WTC11 (cell line): Measurements from ENCODE around the gene PRPSAP1. TPM values are rescaled to one million over a fixed set of nuclear protein-coding genes. Genes with fewer than 3 reads are reported as not detected.

Experiments
- ATAC-seq: fragments of 200-7000 bp; cut with Tn5 transposase; 2 replicates; pipeline ENCODE4 v1.10.0; 2021; ENCODE audit warnings: mild to moderate bottlenecking, moderate library complexity
- CTCF ChIA-PET: fragments of 300-600 bp; sonication (Branson Sonifier 250); formaldehyde crosslinking; loops from one replicate; lab custom pipeline; 2021; ENCODE audit warnings: antibody characterized with exemption; lab: Charles Lee
- POLR2A ChIA-PET: fragments of 350-600 bp; sonication (Branson Sonifier 250); formaldehyde crosslinking; loops from one replicate; lab custom pipeline; 2021; ENCODE audit warnings: antibody characterized with exemption; lab: Charles Lee
- DNase-seq: peaks from one replicate; pipeline ENCODE4 v3.0.0; 2021; ENCODE audit warnings: low spot score
- H3K27ac Mint-ChIP-seq: 2 replicates; pipeline ENCODE4 v1.8.0; 2021; ENCODE audit warnings: mixed read lengths
- H3K27me3 Mint-ChIP-seq: 2 replicates; pipeline ENCODE4 v1.8.0; 2021; ENCODE audit warnings: low read depth, mild to moderate bottlenecking, moderate library complexity, mixed read lengths
- H3K36me3 Mint-ChIP-seq: 2 replicates; pipeline ENCODE4 v1.8.0; 2021; ENCODE audit warnings: mixed read lengths
- H3K4me1 Mint-ChIP-seq: 2 replicates; pipeline ENCODE4 v1.8.0; 2022; ENCODE audit warnings: mixed read lengths
- H3K4me3 Mint-ChIP-seq: 2 replicates; pipeline ENCODE4 v1.8.0; 2021; ENCODE audit warnings: mild to moderate bottlenecking, moderate library complexity, mixed read lengths
- H3K9me3 Mint-ChIP-seq: 2 replicates; pipeline ENCODE4 v1.8.0; 2021; ENCODE audit warnings: mixed read lengths
- ATF1 ChIP-seq: sonication (generic); formaldehyde crosslinking; IDR thresholded peaks from 2 replicates; pipeline ENCODE4 v1.8.1; 2023; ENCODE audit warnings: mild to moderate bottlenecking, moderate library complexity, missing genetic modification reagents
- CREB1 ChIP-seq: sonication (generic); formaldehyde crosslinking; IDR thresholded peaks from 2 replicates; pipeline ENCODE4 v1.8.0; 2023; ENCODE audit warnings: mild to moderate bottlenecking, missing genetic modification reagents
- FOXJ3 ChIP-seq: sonication (generic); formaldehyde crosslinking; IDR thresholded peaks from 2 replicates; pipeline ENCODE4 v1.9.0; 2021; ENCODE audit warnings: missing genetic modification reagents, mild to moderate bottlenecking, borderline replicate concordance
- FOXK1 ChIP-seq: sonication (generic); formaldehyde crosslinking; IDR thresholded peaks from 2 replicates; pipeline ENCODE4 v1.8.0; 2022; ENCODE audit warnings: mild to moderate bottlenecking, moderate library complexity, missing genetic modification reagents
- GRHL2 ChIP-seq: fragments of 250-450 bp; sonication (Bioruptor Pico); IDR thresholded peaks from 2 replicates; pipeline ENCODE4 v1.8.0; 2022; ENCODE audit warnings: mild to moderate bottlenecking, moderate library complexity; ENCODE audit not compliant: insufficient replicate concordance, severe bottlenecking
- IRF2 ChIP-seq: sonication (generic); formaldehyde crosslinking; IDR thresholded peaks from 2 replicates; pipeline ENCODE4 v1.8.0; 2022; ENCODE audit warnings: low read depth, missing genetic modification reagents, borderline replicate concordance
- NR1H2 ChIP-seq: sonication (generic); formaldehyde crosslinking; IDR thresholded peaks from 2 replicates; pipeline ENCODE4 v1.9.0; 2021; ENCODE audit warnings: mild to moderate bottlenecking, moderate library complexity, missing genetic modification reagents
- NR3C1 ChIP-seq: sonication (generic); formaldehyde crosslinking; conservative IDR thresholded peaks from 2 replicates; pipeline ENCODE4 v1.8.1; 2023; ENCODE audit warnings: low read depth, mild to moderate bottlenecking, missing genetic modification reagents
- STAT6 ChIP-seq: sonication (generic); formaldehyde crosslinking; conservative IDR thresholded peaks from 2 replicates; pipeline ENCODE4 v1.8.1; 2023; ENCODE audit warnings: mild to moderate bottlenecking, low read depth, missing genetic modification reagents, moderate library complexity
- TCF7 ChIP-seq: sonication (generic); formaldehyde crosslinking; IDR thresholded peaks from 2 replicates; pipeline ENCODE4 v1.8.0; 2022; ENCODE audit warnings: mild to moderate bottlenecking, low read depth, missing genetic modification reagents, moderate library complexity
- ZNF121 ChIP-seq: sonication (generic); formaldehyde crosslinking; IDR thresholded peaks from 2 replicates; pipeline ENCODE4 v1.8.0; 2023; ENCODE audit warnings: missing genetic modification reagents
- ZNF232 ChIP-seq: sonication (generic); formaldehyde crosslinking; IDR thresholded peaks from 2 replicates; pipeline ENCODE4 v1.8.0; 2022; ENCODE audit warnings: mild to moderate bottlenecking, missing genetic modification reagents
- ZNF263 ChIP-seq: sonication (generic); formaldehyde crosslinking; IDR thresholded peaks from 2 replicates; pipeline ENCODE4 v1.8.1; 2022; ENCODE audit warnings: low read depth, mild to moderate bottlenecking, moderate library complexity, missing genetic modification reagents
- ZNF423 ChIP-seq: fragments of 250-450 bp; sonication (Bioruptor Pico); IDR thresholded peaks from 2 replicates; pipeline ENCODE4 v2.1.2; 2022; ENCODE audit warnings: mild to moderate bottlenecking, moderate library complexity
- total RNA-seq: library from RNA; stranded (reverse); gene quantifications from 3 replicates; pipeline ENCODE4 v1.2.3, GENCODE V29; 2021
- TF ChIP-seq, protein P1 (sequence below): sonication (generic); formaldehyde crosslinking; IDR thresholded peaks from 2 replicates; pipeline ENCODE4 v1.8.1; 2022; ENCODE audit warnings: low read depth, missing genetic modification reagents, borderline replicate concordance
- TF ChIP-seq, protein P2 (sequence below): fragments of 250-450 bp; sonication (Bioruptor Pico); IDR thresholded peaks from 2 replicates; pipeline ENCODE4 v1.9.0; 2021; ENCODE audit warnings: mild to moderate bottlenecking, borderline replicate concordance
- TF ChIP-seq, protein P3 (sequence below): sonication (generic); formaldehyde crosslinking; IDR thresholded peaks from 2 replicates; pipeline ENCODE4 v1.8.0; 2022; ENCODE audit warnings: missing genetic modification reagents
- TF ChIP-seq, protein P4 (sequence below): sonication (generic); formaldehyde crosslinking; IDR thresholded peaks from 2 replicates; pipeline ENCODE4 v1.8.1; 2023; ENCODE audit warnings: mild to moderate bottlenecking, missing genetic modification reagents, borderline replicate concordance

The PRPSAP1 gene
- total RNA-seq, 1 experiment from 2014 or later: 56.5 TPM

GRCh38 chr17:76359375-76359774 is 5.7 kb upstream of the PRPSAP1 start:
- CTCF ChIA-PET: no interaction called here
- H3K36me3 Mint-ChIP-seq: no peaks in the 10 kb centered on the region
- TF ChIP-seq NR3C1 (CRISPR knock-in tag) (no peak), ZNF232 (no peak), STAT6 (CRISPR knock-in tag) (no peak), ZNF121 (CRISPR knock-in tag) (no peak), FOXJ3 (CRISPR knock-in tag) (no peak), ATF1 (no peak), GRHL2 (no peak), IRF2 (CRISPR knock-in tag) (no peak)
- peaks cover 11% of the 10 kb centered on the region for H3K4me1 Mint-ChIP-seq
- no peak for ATAC-seq
- no peak overlapping the region for H3K4me3 Mint-ChIP-seq
- POLR2A ChIA-PET: no interaction called here
- no peak overlapping the region for H3K27ac Mint-ChIP-seq
- DNase-seq: no peak
- H3K27me3 Mint-ChIP-seq: no peaks in the 10 kb centered on the region
- H3K9me3 Mint-ChIP-seq: no peaks in the 10 kb centered on the region

GRCh38 chr17:76357597-76358158 is 4.0 kb upstream of the PRPSAP1 start:
- no peak overlapping the region for H3K4me3 Mint-ChIP-seq
- TF ChIP-seq GRHL2 (no peak), CREB1 (CRISPR knock-in tag) (no peak), ZNF263 (CRISPR knock-in tag) (no peak), ZNF121 (CRISPR knock-in tag) (no peak), IRF2 (CRISPR knock-in tag) (no peak), TCF7 (no peak), NR1H2 (no peak), ZNF423 (no peak), FOXK1 (no peak)
- TF ChIP-seq, protein P1, sequence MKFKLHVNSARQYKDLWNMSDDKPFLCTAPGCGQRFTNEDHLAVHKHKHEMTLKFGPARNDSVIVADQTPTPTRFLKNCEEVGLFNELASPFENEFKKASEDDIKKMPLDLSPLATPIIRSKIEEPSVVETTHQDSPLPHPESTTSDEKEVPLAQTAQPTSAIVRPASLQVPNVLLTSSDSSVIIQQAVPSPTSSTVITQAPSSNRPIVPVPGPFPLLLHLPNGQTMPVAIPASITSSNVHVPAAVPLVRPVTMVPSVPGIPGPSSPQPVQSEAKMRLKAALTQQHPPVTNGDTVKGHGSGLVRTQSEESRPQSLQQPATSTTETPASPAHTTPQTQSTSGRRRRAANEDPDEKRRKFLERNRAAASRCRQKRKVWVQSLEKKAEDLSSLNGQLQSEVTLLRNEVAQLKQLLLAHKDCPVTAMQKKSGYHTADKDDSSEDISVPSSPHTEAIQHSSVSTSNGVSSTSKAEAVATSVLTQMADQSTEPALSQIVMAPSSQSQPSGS (CRISPR knock-in tag): no peak
- TF ChIP-seq, protein P2, sequence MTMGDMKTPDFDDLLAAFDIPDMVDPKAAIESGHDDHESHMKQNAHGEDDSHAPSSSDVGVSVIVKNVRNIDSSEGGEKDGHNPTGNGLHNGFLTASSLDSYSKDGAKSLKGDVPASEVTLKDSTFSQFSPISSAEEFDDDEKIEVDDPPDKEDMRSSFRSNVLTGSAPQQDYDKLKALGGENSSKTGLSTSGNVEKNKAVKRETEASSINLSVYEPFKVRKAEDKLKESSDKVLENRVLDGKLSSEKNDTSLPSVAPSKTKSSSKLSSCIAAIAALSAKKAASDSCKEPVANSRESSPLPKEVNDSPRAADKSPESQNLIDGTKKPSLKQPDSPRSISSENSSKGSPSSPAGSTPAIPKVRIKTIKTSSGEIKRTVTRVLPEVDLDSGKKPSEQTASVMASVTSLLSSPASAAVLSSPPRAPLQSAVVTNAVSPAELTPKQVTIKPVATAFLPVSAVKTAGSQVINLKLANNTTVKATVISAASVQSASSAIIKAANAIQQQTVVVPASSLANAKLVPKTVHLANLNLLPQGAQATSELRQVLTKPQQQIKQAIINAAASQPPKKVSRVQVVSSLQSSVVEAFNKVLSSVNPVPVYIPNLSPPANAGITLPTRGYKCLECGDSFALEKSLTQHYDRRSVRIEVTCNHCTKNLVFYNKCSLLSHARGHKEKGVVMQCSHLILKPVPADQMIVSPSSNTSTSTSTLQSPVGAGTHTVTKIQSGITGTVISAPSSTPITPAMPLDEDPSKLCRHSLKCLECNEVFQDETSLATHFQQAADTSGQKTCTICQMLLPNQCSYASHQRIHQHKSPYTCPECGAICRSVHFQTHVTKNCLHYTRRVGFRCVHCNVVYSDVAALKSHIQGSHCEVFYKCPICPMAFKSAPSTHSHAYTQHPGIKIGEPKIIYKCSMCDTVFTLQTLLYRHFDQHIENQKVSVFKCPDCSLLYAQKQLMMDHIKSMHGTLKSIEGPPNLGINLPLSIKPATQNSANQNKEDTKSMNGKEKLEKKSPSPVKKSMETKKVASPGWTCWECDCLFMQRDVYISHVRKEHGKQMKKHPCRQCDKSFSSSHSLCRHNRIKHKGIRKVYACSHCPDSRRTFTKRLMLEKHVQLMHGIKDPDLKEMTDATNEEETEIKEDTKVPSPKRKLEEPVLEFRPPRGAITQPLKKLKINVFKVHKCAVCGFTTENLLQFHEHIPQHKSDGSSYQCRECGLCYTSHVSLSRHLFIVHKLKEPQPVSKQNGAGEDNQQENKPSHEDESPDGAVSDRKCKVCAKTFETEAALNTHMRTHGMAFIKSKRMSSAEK (CRISPR knock-in tag): no peak
- TF ChIP-seq, protein P3, sequence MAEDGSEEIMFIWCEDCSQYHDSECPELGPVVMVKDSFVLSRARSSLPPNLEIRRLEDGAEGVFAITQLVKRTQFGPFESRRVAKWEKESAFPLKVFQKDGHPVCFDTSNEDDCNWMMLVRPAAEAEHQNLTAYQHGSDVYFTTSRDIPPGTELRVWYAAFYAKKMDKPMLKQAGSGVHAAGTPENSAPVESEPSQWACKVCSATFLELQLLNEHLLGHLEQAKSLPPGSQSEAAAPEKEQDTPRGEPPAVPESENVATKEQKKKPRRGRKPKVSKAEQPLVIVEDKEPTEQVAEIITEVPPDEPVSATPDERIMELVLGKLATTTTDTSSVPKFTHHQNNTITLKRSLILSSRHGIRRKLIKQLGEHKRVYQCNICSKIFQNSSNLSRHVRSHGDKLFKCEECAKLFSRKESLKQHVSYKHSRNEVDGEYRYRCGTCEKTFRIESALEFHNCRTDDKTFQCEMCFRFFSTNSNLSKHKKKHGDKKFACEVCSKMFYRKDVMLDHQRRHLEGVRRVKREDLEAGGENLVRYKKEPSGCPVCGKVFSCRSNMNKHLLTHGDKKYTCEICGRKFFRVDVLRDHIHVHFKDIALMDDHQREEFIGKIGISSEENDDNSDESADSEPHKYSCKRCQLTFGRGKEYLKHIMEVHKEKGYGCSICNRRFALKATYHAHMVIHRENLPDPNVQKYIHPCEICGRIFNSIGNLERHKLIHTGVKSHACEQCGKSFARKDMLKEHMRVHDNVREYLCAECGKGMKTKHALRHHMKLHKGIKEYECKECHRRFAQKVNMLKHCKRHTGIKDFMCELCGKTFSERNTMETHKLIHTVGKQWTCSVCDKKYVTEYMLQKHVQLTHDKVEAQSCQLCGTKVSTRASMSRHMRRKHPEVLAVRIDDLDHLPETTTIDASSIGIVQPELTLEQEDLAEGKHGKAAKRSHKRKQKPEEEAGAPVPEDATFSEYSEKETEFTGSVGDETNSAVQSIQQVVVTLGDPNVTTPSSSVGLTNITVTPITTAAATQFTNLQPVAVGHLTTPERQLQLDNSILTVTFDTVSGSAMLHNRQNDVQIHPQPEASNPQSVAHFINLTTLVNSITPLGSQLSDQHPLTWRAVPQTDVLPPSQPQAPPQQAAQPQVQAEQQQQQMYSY (CRISPR knock-in tag): no peak
- TF ChIP-seq, protein P4, sequence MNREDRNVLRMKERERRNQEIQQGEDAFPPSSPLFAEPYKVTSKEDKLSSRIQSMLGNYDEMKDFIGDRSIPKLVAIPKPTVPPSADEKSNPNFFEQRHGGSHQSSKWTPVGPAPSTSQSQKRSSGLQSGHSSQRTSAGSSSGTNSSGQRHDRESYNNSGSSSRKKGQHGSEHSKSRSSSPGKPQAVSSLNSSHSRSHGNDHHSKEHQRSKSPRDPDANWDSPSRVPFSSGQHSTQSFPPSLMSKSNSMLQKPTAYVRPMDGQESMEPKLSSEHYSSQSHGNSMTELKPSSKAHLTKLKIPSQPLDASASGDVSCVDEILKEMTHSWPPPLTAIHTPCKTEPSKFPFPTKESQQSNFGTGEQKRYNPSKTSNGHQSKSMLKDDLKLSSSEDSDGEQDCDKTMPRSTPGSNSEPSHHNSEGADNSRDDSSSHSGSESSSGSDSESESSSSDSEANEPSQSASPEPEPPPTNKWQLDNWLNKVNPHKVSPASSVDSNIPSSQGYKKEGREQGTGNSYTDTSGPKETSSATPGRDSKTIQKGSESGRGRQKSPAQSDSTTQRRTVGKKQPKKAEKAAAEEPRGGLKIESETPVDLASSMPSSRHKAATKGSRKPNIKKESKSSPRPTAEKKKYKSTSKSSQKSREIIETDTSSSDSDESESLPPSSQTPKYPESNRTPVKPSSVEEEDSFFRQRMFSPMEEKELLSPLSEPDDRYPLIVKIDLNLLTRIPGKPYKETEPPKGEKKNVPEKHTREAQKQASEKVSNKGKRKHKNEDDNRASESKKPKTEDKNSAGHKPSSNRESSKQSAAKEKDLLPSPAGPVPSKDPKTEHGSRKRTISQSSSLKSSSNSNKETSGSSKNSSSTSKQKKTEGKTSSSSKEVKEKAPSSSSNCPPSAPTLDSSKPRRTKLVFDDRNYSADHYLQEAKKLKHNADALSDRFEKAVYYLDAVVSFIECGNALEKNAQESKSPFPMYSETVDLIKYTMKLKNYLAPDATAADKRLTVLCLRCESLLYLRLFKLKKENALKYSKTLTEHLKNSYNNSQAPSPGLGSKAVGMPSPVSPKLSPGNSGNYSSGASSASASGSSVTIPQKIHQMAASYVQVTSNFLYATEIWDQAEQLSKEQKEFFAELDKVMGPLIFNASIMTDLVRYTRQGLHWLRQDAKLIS (CRISPR knock-in tag): no peak

More at GRCh38 chr17:76357597-76358158, 4.0 kb upstream of the PRPSAP1 start:
- H3K27me3 Mint-ChIP-seq: no peaks in the 10 kb centered on the region
- no peak for ATAC-seq
- CTCF ChIA-PET: interaction anchor here (0.7 to 1.6 kb wide), 3 partner anchors 13 to 147 kb away, joined by 3 to 7 read pairs (median 5); no protein-coding TSS in a partner anchor
- no peak for DNase-seq
- no peak overlapping the region for H3K27ac Mint-ChIP-seq
- no peaks in the 10 kb centered on the region for H3K36me3 Mint-ChIP-seq
- H3K4me1 Mint-ChIP-seq: peaks cover 17% of the 10 kb centered on the region
- POLR2A ChIA-PET: no interaction called here
- H3K9me3 Mint-ChIP-seq: no peaks in the 10 kb centered on the region
